Vagina (tissue), 2 donors: Measurements from ENCODE around the gene NCBP3.
"Not testable (repeated sequence)": the region's sequence is repeated elsewhere in the genome, so short reads cannot be mapped to it uniquely, and the experiment has no call there.

Experiments
- CTCF ChIP-seq, 3 experiments: fragments of 450-650 bp in 2 of 3; fragments of 200-600 bp in 1 of 3; sonication (generic) in 1 of 3; IDR thresholded peaks; one replicate each; pipeline ENCODE4 v1.5.1; 2017 to 2019; ENCODE audit warnings: antibody characterized with exemption in 3 of 3, mild to moderate bottlenecking in 2 of 3, moderate library complexity in 2 of 3
- POLR2AphosphoS5 ChIP-seq, 2 donors: sonication (generic); formaldehyde crosslinking; IDR thresholded peaks; one replicate each; pipeline ENCODE4 v1.9.0; 2017; ENCODE audit warnings: antibody characterized with exemption in 2 of 2, mild to moderate bottlenecking in 2 of 2, low read depth in 1 of 2; ENCODE audit not compliant: insufficient read depth in 1 of 2

GRCh38 chr17:3844556-3844955, 1.5 kb downstream of the NCBP3 start:
- TF ChIP-seq CTCF (IDR thresholded peaks at IDR 0.05); POLR2AphosphoS5 (IDR thresholded peaks at IDR 0.05; ENCODE audit: insufficient read depth in 1 of 2, low read depth in 1 of 2): not testable (repeated sequence)
